ENCODE data around the gene CCDC28B.
"Not testable (repeated sequence)": the region's sequence is repeated elsewhere in the genome, so short reads cannot be mapped to it uniquely, and the experiment has no call there.

The CCDC28B gene

GRCh38 chr1:32200226-32201010, at the start of gene CCDC28B:
CCDC28B (plus strand) TSS chr1:32200595; CDS start chr1:32201936, 1,341 bp downstream.
- DNase-seq, result peak; percentile 64

GRCh38 chr1:32150847-32151246, 49.5 kb upstream of the CCDC28B start:
- DNase-seq, result no peak

- no peak for DNase-seq
Observed at GRCh38 chr1:32151319-32151787, 49.0 kb upstream of the CCDC28B start.

GRCh38 chr1:32159189-32159588, 41.2 kb upstream of the CCDC28B start:
- no peak for DNase-seq

- DNase-seq, result no peak
Observed at GRCh38 chr1:32163405-32163804, 37.0 kb upstream of the CCDC28B start.

- DNase-seq, result not testable (repeated sequence)
Observed at GRCh38 chr1:32165633-32166032, 34.8 kb upstream of the CCDC28B start.

- no peak for DNase-seq
Observed at GRCh38 chr1:32170991-32171390, 29.4 kb upstream of the CCDC28B start.

- no peak for DNase-seq
Observed at GRCh38 chr1:32172621-32173245, 27.7 kb upstream of the CCDC28B start.

GRCh38 chr1:32178380-32179192, 21.8 kb upstream of the CCDC28B start:
- DNase-seq, result no peak

- DNase-seq, result no peak
Observed at GRCh38 chr1:32179193-32179442, 21.3 kb upstream of the CCDC28B start.

- DNase-seq, result peak; percentile 90
Observed at GRCh38 chr1:32179443-32180185, 20.8 kb upstream of the CCDC28B start, which contains the start of gene TXLNA. TXLNA (plus strand) TSS chr1:32179675; CDS start chr1:32180346, 671 bp downstream.

- DNase-seq, result peak; percentile 34
Observed at GRCh38 chr1:32180186-32181060, 20.0 kb upstream of the CCDC28B start.

GRCh38 chr1:32181065-32181464, 19.3 kb upstream of the CCDC28B start:
- no peak for DNase-seq

- DNase-seq, result no peak
Observed at GRCh38 chr1:32181563-32181962, 18.8 kb upstream of the CCDC28B start.

- DNase-seq, result no peak
Observed at GRCh38 chr1:32182060-32182459, 18.3 kb upstream of the CCDC28B start.

GRCh38 chr1:32184650-32185049, 15.7 kb upstream of the CCDC28B start:
- no peak for DNase-seq

GRCh38 chr1:32186077-32186476, 14.3 kb upstream of the CCDC28B start:
- no peak for DNase-seq

GRCh38 chr1:32186491-32186890, 13.9 kb upstream of the CCDC28B start:
- DNase-seq, result no peak

- no peak for DNase-seq
Observed at GRCh38 chr1:32187850-32188249, 12.5 kb upstream of the CCDC28B start.

- no peak for DNase-seq
Observed at GRCh38 chr1:32192220-32192948, 8.0 kb upstream of the CCDC28B start.

GRCh38 chr1:32194984-32195383, 5.4 kb upstream of the CCDC28B start:
- no peak for DNase-seq
